Mucosa of stomach (tissue), 1 donor: ENCODE results near the gene TK1.
A peak's percentile ranks its signal among the peaks of the same experiment; 100 is the strongest.

Source experiments
- H3K27me3 ChIP-seq: one replicate; pipeline ENCODE4 v1.7.0; 2013; ENCODE audit warnings: mild to moderate bottlenecking, low read length; ENCODE audit not compliant: control insufficient read depth, insufficient read depth
- H3K36me3 ChIP-seq: one replicate; pipeline ENCODE4 v1.7.0; 2013; ENCODE audit warnings: low read length; ENCODE audit not compliant: control insufficient read depth, insufficient read depth
- H3K4me1 ChIP-seq: one replicate; pipeline ENCODE4 v1.7.0; 2013; ENCODE audit warnings: mild to moderate bottlenecking, low read length; ENCODE audit not compliant: control insufficient read depth, insufficient read depth
- H3K4me3 ChIP-seq: one replicate; pipeline ENCODE4 v1.7.0; 2013; ENCODE audit warnings: low read length
- H3K9ac ChIP-seq: one replicate; pipeline ENCODE4 v1.7.0; 2013; ENCODE audit warnings: mild to moderate bottlenecking, low read length, moderate library complexity
- H3K9me3 ChIP-seq: one replicate; pipeline ENCODE4 v1.7.0; 2013; ENCODE audit warnings: mild to moderate bottlenecking, low read length, moderate library complexity; ENCODE audit not compliant: control insufficient read depth
- donor health status: Pancreatic carcinoma.

The TK1 gene

DNA sequence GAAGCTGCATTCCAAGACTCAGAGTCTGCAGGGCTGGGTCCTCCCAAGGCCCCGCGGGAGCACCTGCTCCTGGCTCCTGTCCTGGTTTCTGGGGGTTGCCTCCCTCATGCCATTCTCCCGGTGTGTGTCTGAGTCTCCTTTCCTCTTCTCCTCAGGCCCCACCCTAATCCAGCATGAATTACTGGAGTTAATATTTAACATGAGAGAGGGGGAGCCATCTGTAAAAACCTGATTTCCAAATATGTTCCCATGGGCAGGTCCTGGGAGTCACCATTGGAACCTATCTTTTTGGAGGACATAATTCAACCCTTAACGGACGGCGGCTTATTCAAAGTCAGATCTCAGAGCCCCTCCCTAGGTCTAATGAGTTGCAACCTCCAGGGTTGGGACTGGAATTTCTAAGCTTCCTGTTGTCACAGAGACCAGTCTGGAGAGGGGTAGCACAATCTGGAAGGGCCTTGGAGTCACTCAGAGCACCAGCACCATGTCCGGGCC lies 35.3 kb downstream of the TK1 start:
- Histone ChIP-seq H3K4me3 (no peak overlapping the region), H3K36me3 (no peaks in the 10 kb centered on the region), H3K9me3 (no peaks in the 10 kb centered on the region), H3K27me3 (no peaks in the 10 kb centered on the region), H3K4me1 (peaks cover 28% of the 10 kb centered on the region), H3K9ac (no peak overlapping the region)

DNA sequence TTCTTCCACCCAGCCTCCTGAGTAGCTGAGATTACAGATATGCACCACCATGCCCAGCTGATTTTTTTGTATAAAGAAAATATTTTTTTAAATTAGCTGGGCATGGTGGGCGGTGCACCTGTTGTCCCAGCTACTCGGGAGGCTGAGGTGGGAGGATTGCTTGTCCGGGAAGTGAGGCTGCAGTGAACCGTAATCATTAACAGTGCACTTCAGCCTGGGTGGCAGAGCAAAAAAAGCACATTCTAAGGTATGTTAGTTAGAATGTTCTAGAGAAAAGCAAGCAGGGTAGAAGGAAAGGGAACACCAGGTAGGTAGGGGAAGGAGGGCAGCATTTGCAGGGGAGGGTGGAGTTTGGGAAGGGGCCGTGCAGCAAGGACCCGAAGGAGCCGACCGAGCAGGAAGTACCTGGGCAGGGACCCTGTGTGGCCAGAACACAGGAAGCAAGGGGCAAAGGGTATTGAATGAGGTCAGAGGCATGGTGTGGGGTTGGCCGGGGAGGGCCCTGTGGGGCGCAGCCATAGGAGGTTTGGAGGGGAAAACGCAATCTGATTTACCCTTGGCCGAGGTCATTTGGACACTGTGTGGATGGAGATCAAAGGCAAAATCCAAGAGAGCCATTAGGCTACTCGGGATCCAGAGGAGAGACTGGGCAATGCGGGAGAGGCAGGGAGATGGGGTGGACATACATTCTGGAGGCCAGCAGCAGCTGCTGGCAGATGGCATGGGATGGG lies 38.4 kb downstream of the TK1 start:
- Histone ChIP-seq H3K36me3 (no peaks in the 10 kb centered on the region), H3K4me3 (no peak overlapping the region), H3K4me1 (peaks cover 59% of the 10 kb centered on the region), H3K9ac (no peak overlapping the region), H3K27me3 (no peaks in the 10 kb centered on the region), H3K9me3 (no peaks in the 10 kb centered on the region)

DNA sequence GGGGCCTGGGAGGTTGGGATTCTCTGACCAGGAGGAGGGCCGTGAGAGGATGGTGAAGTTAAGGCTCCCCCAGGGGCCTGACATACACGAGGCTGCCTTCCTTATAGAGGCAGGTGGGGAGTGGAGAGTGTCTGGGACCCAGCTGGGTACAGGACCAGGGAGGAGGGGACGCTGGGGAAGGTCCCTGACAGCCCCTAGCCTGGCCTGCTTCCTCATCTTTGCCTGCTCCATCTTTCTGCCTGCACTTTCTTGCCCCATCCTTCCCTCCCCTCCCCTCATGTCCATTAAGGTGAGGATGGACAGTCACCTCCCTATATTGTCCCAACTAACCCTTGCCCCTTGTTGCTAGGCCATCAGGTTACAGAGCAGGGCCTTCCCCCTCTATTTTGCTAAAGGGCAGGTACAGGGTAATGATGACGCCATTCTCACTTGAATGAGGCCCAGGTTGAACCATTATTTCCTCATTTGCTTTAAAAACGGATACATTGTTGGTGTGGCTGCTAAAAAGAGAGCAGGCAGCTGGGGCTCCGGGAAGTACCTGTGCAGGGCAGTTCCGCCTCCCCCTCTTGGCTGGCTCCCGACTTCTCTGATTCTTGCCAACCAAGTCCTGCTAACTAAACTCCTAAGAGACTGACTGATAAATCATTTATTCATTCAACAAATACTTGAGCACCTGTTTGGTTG lies 39.4 kb downstream of the TK1 start:
- H3K9ac ChIP-seq: peak overlapping the region; percentile 50
- no peaks in the 10 kb centered on the region for H3K27me3 ChIP-seq
- H3K36me3 ChIP-seq: no peaks in the 10 kb centered on the region
- H3K4me1 ChIP-seq: peaks cover 62% of the 10 kb centered on the region
- no peak overlapping the region for H3K4me3 ChIP-seq
- no peaks in the 10 kb centered on the region for H3K9me3 ChIP-seq

DNA sequence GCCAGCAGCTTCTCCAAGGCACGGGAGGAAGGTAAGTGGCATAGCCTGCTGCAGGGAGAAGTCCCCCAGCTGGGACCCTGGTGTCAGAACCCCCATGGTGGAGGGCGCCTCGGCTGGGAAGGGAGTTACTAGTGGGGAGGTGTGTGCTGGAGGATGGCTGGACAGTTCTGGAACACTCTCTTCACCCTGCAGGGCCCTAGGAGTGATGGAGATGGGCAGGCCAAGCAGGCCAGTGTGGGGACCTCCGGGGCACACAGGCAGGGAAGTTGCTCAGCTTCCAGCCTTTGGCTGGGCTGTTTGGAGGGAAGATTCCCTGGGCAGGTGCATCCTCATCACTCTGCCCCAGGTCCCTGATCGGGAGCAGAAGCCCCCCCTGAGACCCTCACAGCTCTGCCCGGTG lies 40.0 kb downstream of the TK1 start:
- Histone ChIP-seq H3K4me3 (no peak overlapping the region), H3K9ac (peak overlapping the region; percentile 50), H3K27me3 (no peaks in the 10 kb centered on the region), H3K36me3 (no peaks in the 10 kb centered on the region), H3K9me3 (no peaks in the 10 kb centered on the region), H3K4me1 (peaks cover 66% of the 10 kb centered on the region)

DNA sequence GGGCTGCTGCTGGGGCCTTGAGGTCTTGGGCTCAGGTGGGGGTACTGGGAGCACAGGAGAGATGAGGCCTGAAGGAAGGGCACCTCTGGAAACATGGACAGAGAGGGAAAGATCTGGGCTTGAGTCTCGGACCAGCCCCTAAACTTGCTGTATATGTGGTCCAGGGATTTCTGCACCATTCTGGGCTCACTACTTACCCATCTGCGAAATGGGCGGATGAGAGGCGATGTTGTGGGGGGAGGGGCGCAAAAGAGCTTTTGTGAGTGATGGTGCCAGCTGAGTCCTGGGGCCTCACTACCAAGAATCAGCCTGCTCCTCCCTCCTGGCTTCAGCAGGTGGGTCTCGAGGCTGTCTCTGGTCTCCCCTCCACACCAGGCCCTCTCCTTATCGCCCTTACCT lies 40.4 kb downstream of the TK1 start:
- no peak overlapping the region for H3K9ac ChIP-seq
- no peaks in the 10 kb centered on the region for H3K36me3 ChIP-seq
- H3K9me3 ChIP-seq: no peaks in the 10 kb centered on the region
- H3K4me1 ChIP-seq: peaks cover 66% of the 10 kb centered on the region
- no peak overlapping the region for H3K4me3 ChIP-seq
- no peaks in the 10 kb centered on the region for H3K27me3 ChIP-seq

DNA sequence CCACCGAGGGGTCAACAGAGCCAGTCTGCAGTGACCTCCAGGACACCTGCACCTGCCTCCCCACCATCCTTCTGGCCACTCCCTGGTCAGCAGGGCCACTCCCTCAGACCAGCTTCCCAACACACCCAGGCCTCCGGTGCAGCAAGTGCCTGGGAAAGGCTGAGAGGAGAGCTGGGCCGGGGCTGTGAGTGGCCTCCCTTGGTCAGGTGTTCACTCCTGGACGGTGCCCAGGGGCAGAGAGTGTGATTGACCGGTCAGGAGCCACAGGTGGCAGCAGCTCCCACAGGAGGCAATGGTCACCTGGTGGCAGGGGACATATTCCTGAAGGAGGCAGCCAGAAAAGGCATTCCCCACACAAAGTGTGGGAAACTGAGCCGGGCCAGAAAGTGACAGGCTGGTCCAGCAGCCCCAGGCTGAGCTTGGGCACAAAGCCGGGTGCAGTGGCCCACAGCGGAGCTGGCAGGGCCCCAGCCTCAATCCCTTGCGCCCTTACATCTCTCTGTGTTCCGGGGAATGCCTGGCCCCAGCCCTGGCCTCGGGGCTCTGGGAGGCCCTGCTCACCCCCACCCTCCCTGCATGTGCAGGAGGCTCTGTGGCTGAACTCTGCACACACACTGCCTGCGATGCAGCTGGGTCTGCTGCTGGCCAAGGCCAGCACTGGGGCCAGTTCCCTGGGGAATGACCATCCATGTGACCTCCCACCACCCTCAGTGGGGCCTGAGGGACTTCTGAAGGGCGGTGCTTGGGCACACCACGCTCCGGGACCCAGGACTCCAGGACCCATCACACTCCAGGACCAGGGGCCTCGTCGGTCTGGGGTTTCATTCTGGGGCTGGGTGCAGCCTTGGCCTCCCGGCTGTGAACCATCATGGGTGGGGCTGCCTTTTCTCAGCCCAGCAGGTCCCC lies 41.9 kb downstream of the TK1 start:
- H3K4me1 ChIP-seq: peaks cover 70% of the 10 kb centered on the region
- no peaks in the 10 kb centered on the region for H3K9me3 ChIP-seq
- H3K4me3 ChIP-seq: no peak overlapping the region
- H3K9ac ChIP-seq: peak overlapping the region; percentile 39
- H3K36me3 ChIP-seq: no peaks in the 10 kb centered on the region
- H3K27me3 ChIP-seq: no peaks in the 10 kb centered on the region

DNA sequence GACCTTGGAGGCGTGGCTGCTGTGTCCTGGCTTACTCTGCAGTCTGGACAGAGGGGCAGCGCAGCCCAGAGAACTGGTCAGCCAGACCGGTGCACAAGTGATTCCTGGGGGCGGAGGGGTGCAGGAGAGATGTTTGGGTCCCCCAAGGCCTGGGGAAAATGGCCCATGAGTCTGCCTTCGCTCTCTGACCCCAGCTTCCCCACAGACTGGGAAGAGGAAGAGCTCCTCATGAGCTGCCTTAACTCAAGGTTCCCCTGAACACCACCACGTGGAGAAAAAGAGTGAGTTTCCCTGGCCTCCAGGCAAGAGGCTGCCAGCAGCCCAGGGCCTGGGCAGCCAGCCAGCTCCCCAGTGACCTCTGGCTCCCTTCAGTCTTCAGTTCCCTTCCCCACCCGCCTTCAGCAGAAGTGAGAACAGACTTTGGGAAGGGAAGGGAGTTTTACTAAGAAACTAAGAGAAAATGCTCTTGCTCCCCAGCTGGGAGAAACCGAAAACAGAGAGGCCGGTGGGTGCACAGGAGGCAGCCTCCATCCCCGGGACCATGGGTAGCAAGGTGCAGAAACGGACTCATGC lies 42.6 kb downstream of the TK1 start:
- Histone ChIP-seq H3K36me3 (no peaks in the 10 kb centered on the region), H3K4me3 (no peak overlapping the region), H3K9ac (peak overlapping the region; percentile 39), H3K9me3 (no peaks in the 10 kb centered on the region), H3K27me3 (no peaks in the 10 kb centered on the region), H3K4me1 (peaks cover 73% of the 10 kb centered on the region)

DNA sequence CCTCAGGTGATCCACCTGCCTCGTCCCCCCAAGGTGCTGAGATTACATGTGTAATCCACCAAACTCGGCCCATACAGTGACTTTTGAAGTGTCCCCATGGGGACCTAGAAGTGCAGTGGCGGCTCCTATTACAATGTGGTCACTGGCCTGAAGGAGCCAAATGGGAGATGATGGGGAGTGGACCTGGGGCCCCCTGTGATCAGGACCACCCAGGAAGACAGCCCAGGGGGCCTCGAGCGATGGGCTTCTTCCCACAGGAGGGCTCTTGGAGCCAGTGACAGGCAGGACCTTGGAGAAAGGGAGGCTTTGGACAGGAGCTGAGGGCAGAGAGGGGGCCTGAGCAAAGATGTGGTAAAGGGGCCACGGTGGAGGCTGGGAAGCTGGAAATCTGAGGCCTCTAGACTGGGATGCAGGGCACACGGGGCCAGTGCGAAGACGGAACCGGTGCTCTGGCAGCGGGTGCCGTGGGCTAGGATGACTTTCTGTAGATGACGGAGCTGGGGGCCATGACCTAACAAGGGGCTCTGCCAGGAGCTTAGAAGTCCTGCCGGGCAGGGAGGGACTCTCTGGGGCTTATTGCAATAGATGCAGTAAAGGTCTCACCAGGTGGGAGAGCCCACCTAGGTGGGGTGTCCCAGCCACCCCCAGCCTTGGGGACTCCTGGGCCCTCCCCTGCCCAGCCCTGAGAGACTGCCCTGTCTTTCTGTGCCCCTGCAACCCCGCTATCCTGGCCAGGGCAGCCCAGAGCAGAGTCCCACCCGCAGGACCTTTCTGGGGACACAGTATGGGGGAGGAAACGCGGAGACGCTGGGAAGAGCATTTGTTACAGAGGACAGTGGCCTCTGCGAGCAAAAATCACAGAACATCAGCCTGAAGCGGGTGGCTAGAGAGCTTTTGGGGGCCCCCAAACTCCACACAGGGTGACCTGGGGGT lies 43.4 kb downstream of the TK1 start:
- peak overlapping the region; percentile 39 for H3K9ac ChIP-seq
- no peaks in the 10 kb centered on the region for H3K27me3 ChIP-seq
- no peaks in the 10 kb centered on the region for H3K36me3 ChIP-seq
- H3K4me3 ChIP-seq: no peak overlapping the region
- no peaks in the 10 kb centered on the region for H3K9me3 ChIP-seq
- H3K4me1 ChIP-seq: peaks cover 73% of the 10 kb centered on the region

DNA sequence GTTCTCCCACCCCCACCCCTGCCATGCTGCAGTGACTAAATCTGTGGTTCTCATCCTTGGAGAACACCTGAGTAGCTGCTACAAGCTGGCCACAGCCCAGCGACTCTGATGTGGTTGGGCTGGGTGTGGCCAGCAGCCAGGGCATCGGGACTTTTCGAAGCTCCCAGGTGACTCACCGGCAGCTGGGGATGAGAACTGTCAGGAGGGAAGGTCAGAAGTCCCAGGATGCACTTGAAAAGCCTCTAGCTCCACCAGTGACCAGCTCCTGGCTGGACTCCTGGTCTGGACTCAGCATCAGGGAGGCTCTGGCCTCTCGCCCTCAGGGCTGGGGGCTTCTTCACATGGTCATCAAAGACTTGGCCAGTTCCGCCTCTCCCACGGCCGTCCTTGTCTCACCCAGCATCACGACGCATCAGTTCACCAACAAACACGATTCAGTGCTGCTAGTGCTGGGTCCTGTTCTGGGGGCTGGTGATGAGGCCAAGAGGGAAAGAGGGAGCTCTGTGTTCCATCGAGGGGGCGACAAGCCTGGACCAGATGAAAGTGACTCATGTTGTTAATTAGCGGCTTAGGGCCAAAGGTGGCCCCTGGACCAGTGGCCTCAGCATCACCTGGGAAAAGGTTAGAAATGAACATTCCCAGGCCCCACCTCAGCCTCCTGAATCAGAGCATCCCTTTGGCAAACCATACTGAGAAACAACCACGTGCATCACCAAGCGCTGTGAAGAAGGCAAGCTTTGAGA lies 44.6 kb downstream of the TK1 start:
- Histone ChIP-seq H3K4me3 (no peak overlapping the region), H3K9ac (no peak overlapping the region), H3K9me3 (no peaks in the 10 kb centered on the region), H3K4me1 (peaks cover 73% of the 10 kb centered on the region), H3K27me3 (no peaks in the 10 kb centered on the region), H3K36me3 (no peaks in the 10 kb centered on the region)

DNA sequence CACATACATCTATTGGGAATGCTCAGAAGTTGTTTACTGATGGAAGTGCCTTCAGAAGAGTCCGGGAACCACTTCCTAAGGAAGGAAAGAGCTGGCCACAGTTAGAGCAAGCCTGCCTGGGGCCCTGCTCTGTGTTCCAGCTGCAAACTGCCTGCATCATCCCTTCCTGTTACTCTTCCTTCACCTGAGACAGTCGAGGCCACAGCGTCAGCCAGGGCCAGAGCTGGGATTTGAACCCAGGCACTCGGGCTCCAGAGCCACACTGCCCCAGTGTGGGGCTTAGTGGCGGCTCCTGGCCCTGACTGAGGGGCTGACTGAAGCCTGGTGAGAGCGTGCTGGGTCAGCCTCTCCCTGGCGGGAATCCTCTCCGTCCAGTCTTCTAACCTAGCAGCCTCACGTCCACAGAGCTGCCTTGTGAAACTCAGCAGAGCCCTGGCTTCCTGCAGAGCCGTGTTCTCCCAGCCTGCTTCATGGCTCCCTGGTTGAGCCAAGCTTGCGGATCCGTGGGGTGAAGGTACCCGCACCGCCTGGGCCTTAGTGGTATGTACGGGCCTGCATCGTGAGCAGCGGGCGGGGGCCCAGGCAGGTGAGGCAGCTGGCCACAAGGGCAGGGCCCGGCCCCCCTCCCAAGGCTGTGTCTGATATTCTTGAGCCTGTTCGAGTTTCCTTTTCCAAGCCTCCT lies 45.3 kb downstream of the TK1 start:
- H3K4me3 ChIP-seq: no peak overlapping the region
- no peak overlapping the region for H3K9ac ChIP-seq
- H3K4me1 ChIP-seq: peaks cover 72% of the 10 kb centered on the region
- H3K36me3 ChIP-seq: no peaks in the 10 kb centered on the region
- no peaks in the 10 kb centered on the region for H3K27me3 ChIP-seq
- no peaks in the 10 kb centered on the region for H3K9me3 ChIP-seq
